Esophagus muscularis mucosa (tissue), 4 donors: Measurements from ENCODE around the gene SAMD9L.

Experiments
- CTCF ChIP-seq, 3 experiments: fragments of 200-600 bp in 2 of 3; fragments of 450-650 bp in 1 of 3; sonication (generic) in 2 of 3; IDR thresholded peaks; one replicate each; pipeline ENCODE4 v1.5.1; 2017 to 2019; ENCODE audit warnings: antibody characterized with exemption in 3 of 3, mild to moderate bottlenecking in 2 of 3, moderate library complexity in 1 of 3
- EP300 ChIP-seq: sonication (generic); formaldehyde crosslinking; IDR thresholded peaks from one replicate; pipeline ENCODE4 v1.6.1; 2017; ENCODE audit warnings: antibody characterized with exemption
- POLR2A ChIP-seq: fragments of 450-650 bp; IDR thresholded peaks from one replicate; pipeline ENCODE4 v1.6.1; 2017; ENCODE audit warnings: antibody characterized with exemption, moderate library complexity, mild to moderate bottlenecking, low read depth
- POLR2AphosphoS5 ChIP-seq, 2 donors: sonication (generic); formaldehyde crosslinking; IDR thresholded peaks; one replicate each; pipeline ENCODE4 v1.6.1; 2017; ENCODE audit warnings: antibody characterized with exemption in 2 of 2

GRCh38 chr7:93188870-93189634, 40.9 kb upstream of the SAMD9L start:
- TF ChIP-seq POLR2A (no peak), CTCF (IDR thresholded peaks at IDR 0.05) (no peak), POLR2AphosphoS5 (IDR thresholded peaks at IDR 0.05) (no peak), EP300 (no peak)
